Suppressor macrophage treated with lipopolysaccharide for 4 hours (primary cell): Measurements from ENCODE around the gene TNFRSF14.

Experiments
- DNase-seq: peaks from one replicate; pipeline ENCODE4 v3.0.0-alpha.2; 2020

The TNFRSF14 gene

GRCh38 chr1:2523891-2524609, 32.1 kb upstream of the TNFRSF14 start:
- no peak for DNase-seq

GRCh38 chr1:2525572-2525919, 30.6 kb upstream of the TNFRSF14 start:
- no peak for DNase-seq

GRCh38 chr1:2525920-2526823, 30.0 kb upstream of the TNFRSF14 start, which contains the start of gene PANK4:
Gene PANK4 (minus strand): TSS chr1:2526596. CDS start chr1:2526587, 9 bp downstream.
- DNase-seq, result peak; percentile 97

- DNase-seq, result peak; percentile 48
Measured at GRCh38 chr1:2526824-2527555, 29.2 kb upstream of the TNFRSF14 start.

GRCh38 chr1:2527556-2527860, 28.7 kb upstream of the TNFRSF14 start:
- no peak for DNase-seq

GRCh38 chr1:2528016-2528415, 28.2 kb upstream of the TNFRSF14 start:
- DNase-seq, result no peak

- no peak for DNase-seq
Measured at GRCh38 chr1:2528611-2528965, 27.6 kb upstream of the TNFRSF14 start.

- DNase-seq, result peak; percentile 62
Measured at GRCh38 chr1:2528966-2529783, 27.0 kb upstream of the TNFRSF14 start.

GRCh38 chr1:2529784-2530512, 26.2 kb upstream of the TNFRSF14 start, which contains the start of gene HES5:
Gene HES5 (minus strand): TSS chr1:2530263. CDS start chr1:2530164, 99 bp downstream.
- DNase-seq, result no peak

- DNase-seq, result no peak
Measured at GRCh38 chr1:2530513-2531361, 25.4 kb upstream of the TNFRSF14 start.

GRCh38 chr1:2532485-2533160, 23.5 kb upstream of the TNFRSF14 start:
- no peak for DNase-seq

- DNase-seq, result no peak
Measured at GRCh38 chr1:2533365-2533764, 22.8 kb upstream of the TNFRSF14 start.

- DNase-seq, result no peak
Measured at GRCh38 chr1:2534315-2534686, 21.9 kb upstream of the TNFRSF14 start.

GRCh38 chr1:2534687-2535441, 21.3 kb upstream of the TNFRSF14 start:
- DNase-seq, result no peak

GRCh38 chr1:2535455-2535854, 20.7 kb upstream of the TNFRSF14 start:
- no peak for DNase-seq

GRCh38 chr1:2535981-2536380, 20.2 kb upstream of the TNFRSF14 start:
- DNase-seq, result no peak

GRCh38 chr1:2537784-2538115, 18.4 kb upstream of the TNFRSF14 start:
- DNase-seq, result no peak

GRCh38 chr1:2538376-2538775, 17.8 kb upstream of the TNFRSF14 start:
- DNase-seq, result no peak

GRCh38 chr1:2538872-2539271, 17.3 kb upstream of the TNFRSF14 start:
- no peak for DNase-seq
